ENCODE results near the gene PALM. TPM values are rescaled to one million over a fixed set of nuclear protein-coding genes. Genes with fewer than 3 reads are reported as not detected.

PALM gene
- total RNA-seq, 1 donor from 2014 or later, result 45.1 TPM

- H3K9me3 Mint-ChIP-seq, result peaks cover 3% of the 10 kb centered on the region
- H3K27ac Mint-ChIP-seq (ENCODE audit: unreplicated experiment), result no peak overlapping the region
- H3K36me3 Mint-ChIP-seq (ENCODE audit: low read depth), result no peaks in the 10 kb centered on the region
Observed at GRCh38 chr19:752652-753517, 44.1 kb downstream of the PALM start.

GRCh38 chr19:754530-754929, 45.8 kb downstream of the PALM start:
- Mint-ChIP-seq H3K27ac (ENCODE audit: unreplicated experiment) (no peak overlapping the region), H3K4me1 (peaks cover 4% of the 10 kb centered on the region), H3K36me3 (ENCODE audit: low read depth) (peaks cover 1% of the 10 kb centered on the region), H3K27me3 (ENCODE audit: low read depth) (no peaks in the 10 kb centered on the region), H3K4me3 (no peak overlapping the region), H3K9me3 (peaks cover 3% of the 10 kb centered on the region)
- no peak for TF ChIP-seq CTCF (conservative IDR thresholded peaks at IDR 0.05)
- no peak for DNase-seq (ENCODE audit: low read depth, low spot score)

More at GRCh38 chr19:752652-753517, 44.1 kb downstream of the PALM start:
- Mint-ChIP-seq H3K27me3 (ENCODE audit: low read depth) (no peaks in the 10 kb centered on the region), H3K4me3 (no peak overlapping the region), H3K4me1 (peaks cover 4% of the 10 kb centered on the region)
- no peak for DNase-seq (ENCODE audit: low read depth, low spot score)
- TF ChIP-seq CTCF (conservative IDR thresholded peaks at IDR 0.05), result no peak

GRCh38 chr19:755063-755462, 46.3 kb downstream of the PALM start:
- TF ChIP-seq CTCF (conservative IDR thresholded peaks at IDR 0.05), result no peak
- H3K4me1 Mint-ChIP-seq, result peaks cover 4% of the 10 kb centered on the region
- H3K9me3 Mint-ChIP-seq, result peaks cover 3% of the 10 kb centered on the region
- H3K4me3 Mint-ChIP-seq, result no peak overlapping the region
- H3K27ac Mint-ChIP-seq (ENCODE audit: unreplicated experiment), result no peak overlapping the region
- peaks cover 4% of the 10 kb centered on the region for H3K36me3 Mint-ChIP-seq (ENCODE audit: low read depth)
- no peaks in the 10 kb centered on the region for H3K27me3 Mint-ChIP-seq (ENCODE audit: low read depth)
- DNase-seq (ENCODE audit: low read depth, low spot score), result no peak

GRCh38 chr19:756236-756635, 47.5 kb downstream of the PALM start:
- Mint-ChIP-seq H3K36me3 (ENCODE audit: low read depth) (peaks cover 4% of the 10 kb centered on the region), H3K4me3 (no peak overlapping the region), H3K27ac (ENCODE audit: unreplicated experiment) (no peak overlapping the region), H3K27me3 (ENCODE audit: low read depth) (no peaks in the 10 kb centered on the region), H3K4me1 (peaks cover 4% of the 10 kb centered on the region), H3K9me3 (peaks cover 3% of the 10 kb centered on the region)
- TF ChIP-seq CTCF (conservative IDR thresholded peaks at IDR 0.05), result no peak
- DNase-seq (ENCODE audit: low read depth, low spot score), result no peak

GRCh38 chr19:756821-757688, 48.3 kb downstream of the PALM start:
- Mint-ChIP-seq H3K27me3 (ENCODE audit: low read depth) (no peaks in the 10 kb centered on the region), H3K36me3 (ENCODE audit: low read depth) (peaks cover 4% of the 10 kb centered on the region), H3K27ac (ENCODE audit: unreplicated experiment) (no peak overlapping the region), H3K4me3 (no peak overlapping the region), H3K4me1 (peaks cover 4% of the 10 kb centered on the region), H3K9me3 (peaks cover 3% of the 10 kb centered on the region)
- DNase-seq (ENCODE audit: low read depth, low spot score), result no peak
- TF ChIP-seq CTCF (conservative IDR thresholded peaks at IDR 0.05), result no peak
